Right ventricle myocardium inferior (tissue), 1 donor: ENCODE measurements around the gene BBS9. TPM values are rescaled to one million over a fixed set of nuclear protein-coding genes. Genes with fewer than 3 reads are reported as not detected.
"Not testable (repeated sequence)": the region's sequence is repeated elsewhere in the genome, so short reads cannot be mapped to it uniquely, and the experiment has no call there.

Source experiments
- ATAC-seq: fragments of 200-7000 bp; cut with Tn5 transposase; one replicate; pipeline ENCODE4 v1.9.1; 2020; ENCODE audit warnings: mild to moderate bottlenecking, moderate library complexity
- DNase-seq: peaks from one replicate; pipeline ENCODE4 v3.0.0; 2021; ENCODE audit errors: missing footprints
- intact Hi-C: fragments of 100-400 bp; cut with DNase I; formaldehyde crosslinking; loops from one replicate; pipeline ENCODE4 v1.11.0; 2022
- total RNA-seq: library from RNA; stranded (reverse); fragmentation: NEBNext Ultra II Directional; extraction: Animal tissue kit (Norgen Biotek cat#: 25700); gene quantifications from one replicate; pipeline ENCODE4 v1.2.1, GENCODE V29; 2021
- donor health status: DM: no; HTN: yes; CAD: no; lungs with severe emphysema.

Gene BBS9
- total RNA-seq, 1 donor from 2014 or later, result 10.2 TPM

- no peak for DNase-seq
- intact Hi-C loops, result no loop called here
- ATAC-seq, result no peak
These were observed 119.3 kb downstream of the BBS9 start for GRCh38 chr7:33248671-33249070.

GRCh38 chr7:33250421-33250871 lies 121.1 kb downstream of the BBS9 start:
- no peak for ATAC-seq
- no peak for DNase-seq
- intact Hi-C loops, result no loop called here

GRCh38 chr7:33251301-33251700 lies 121.9 kb downstream of the BBS9 start:
- no peak for ATAC-seq
- intact Hi-C loops, result no loop called here
- no peak for DNase-seq

- DNase-seq, result no peak
- no peak for ATAC-seq
- intact Hi-C loops, result no loop called here
These were observed 129.2 kb downstream of the BBS9 start for GRCh38 chr7:33258491-33258951.

- ATAC-seq, result no peak
- DNase-seq, result no peak
- intact Hi-C loops, result no loop called here
These were observed 132.2 kb downstream of the BBS9 start for GRCh38 chr7:33261585-33261984.

- intact Hi-C loops, result no loop called here
- DNase-seq, result no peak
- no peak for ATAC-seq
These were observed 133.1 kb downstream of the BBS9 start for GRCh38 chr7:33262476-33262875.

GRCh38 chr7:33271839-33272371 lies 142.5 kb downstream of the BBS9 start:
- DNase-seq, ATAC-seq, intact Hi-C loops: not testable (repeated sequence)

- ATAC-seq, result no peak
- DNase-seq, result no peak
- intact Hi-C loops, result no loop called here
These were observed 144.0 kb downstream of the BBS9 start for GRCh38 chr7:33273356-33273755.

GRCh38 chr7:33276325-33276724 lies 147.0 kb downstream of the BBS9 start:
- no peak for DNase-seq
- no peak for ATAC-seq
- intact Hi-C loops, result no loop called here

GRCh38 chr7:33276729-33277128 lies 147.4 kb downstream of the BBS9 start:
- DNase-seq (no peak), ATAC-seq (no peak)
- intact Hi-C loops, result no loop called here

GRCh38 chr7:33278095-33278494 lies 148.7 kb downstream of the BBS9 start:
- no peak for ATAC-seq
- intact Hi-C loops, result no loop called here
- no peak for DNase-seq

- intact Hi-C loops, result no loop called here
- no peak for DNase-seq
These were observed 157.1 kb downstream of the BBS9 start for GRCh38 chr7:33286501-33286900.

GRCh38 chr7:33287738-33288137 lies 158.4 kb downstream of the BBS9 start:
- no peak for ATAC-seq
- DNase-seq, result no peak
- intact Hi-C loops, result no loop called here

More at GRCh38 chr7:33286501-33286900, 157.1 kb downstream of the BBS9 start:
- ATAC-seq, result no peak

GRCh38 chr7:33298848-33299247 lies 169.5 kb downstream of the BBS9 start:
- ATAC-seq (no peak), DNase-seq (no peak)
- intact Hi-C loops, result no loop called here

GRCh38 chr7:33299425-33299824 lies 170.1 kb downstream of the BBS9 start:
- ATAC-seq (no peak), DNase-seq (no peak)
- intact Hi-C loops, result no loop called here

GRCh38 chr7:33300131-33300530 lies 170.8 kb downstream of the BBS9 start:
- ATAC-seq (no peak), DNase-seq (no peak)
- intact Hi-C loops, result no loop called here

GRCh38 chr7:33300742-33301141 lies 171.4 kb downstream of the BBS9 start:
- intact Hi-C loops, result no loop called here
- ATAC-seq, result no peak
- no peak for DNase-seq

- ATAC-seq, intact Hi-C loops, DNase-seq: not testable (repeated sequence)
These were observed 174.7 kb downstream of the BBS9 start for GRCh38 chr7:33303978-33304557.

GRCh38 chr7:33307205-33307604 lies 177.8 kb downstream of the BBS9 start:
- intact Hi-C loops, result no loop called here
- ATAC-seq, result no peak

GRCh38 chr7:33310546-33310945 lies 181.2 kb downstream of the BBS9 start:
- no peak for DNase-seq
- intact Hi-C loops, result no loop called here
- ATAC-seq, result no peak

More at GRCh38 chr7:33307205-33307604, 177.8 kb downstream of the BBS9 start:
- DNase-seq, result no peak
